ENCODE measurements around the gene LRRN1. TPM values are rescaled to one million over a fixed set of nuclear protein-coding genes. Genes with fewer than 3 reads are reported as not detected.
"Not testable (repeated sequence)": the region's sequence is repeated elsewhere in the genome, so short reads cannot be mapped to it uniquely, and the experiment has no call there.

Gene LRRN1
- polyA plus RNA-seq, 6 donors from 2014 or later, result 0.26 to 1.0 (median 0.51) TPM; not detected in 3

GRCh38 chr3:3825035-3825434 lies 25.8 kb downstream of the LRRN1 start:
- H3K4me1 Mint-ChIP-seq, result no peaks in the 10 kb centered on the region
- no peaks in the 10 kb centered on the region for H3K27me3 Mint-ChIP-seq
- no peak overlapping the region for H3K4me3 Mint-ChIP-seq
- ATAC-seq (ENCODE audit: low read depth in 2 of 2), result no peak
- no peaks in the 10 kb centered on the region for H3K9me3 Mint-ChIP-seq
- H3K27ac Mint-ChIP-seq, result no peak overlapping the region
- peaks cover 0 to 2% of the 10 kb centered on the region in 2 donors for H3K36me3 Mint-ChIP-seq
- DNase-seq, result no peak

- no peak overlapping the region for H3K27ac Mint-ChIP-seq
- DNase-seq (no peak), ATAC-seq (ENCODE audit: low read depth in 2 of 2) (no peak)
- H3K9me3 Mint-ChIP-seq, result peaks cover 0 to 2% (median 0%) of the 10 kb centered on the region in 7 donors
- no peaks in the 10 kb centered on the region for H3K4me1 Mint-ChIP-seq
- no peaks in the 10 kb centered on the region for H3K36me3 Mint-ChIP-seq
- H3K27me3 Mint-ChIP-seq, result no peaks in the 10 kb centered on the region
- H3K4me3 Mint-ChIP-seq, result no peak overlapping the region
These were observed 27.3 kb downstream of the LRRN1 start for GRCh38 chr3:3826521-3826920.

- no peak for ATAC-seq (ENCODE audit: low read depth in 2 of 2)
- Mint-ChIP-seq H3K36me3 (no peaks in the 10 kb centered on the region), H3K4me1 (no peaks in the 10 kb centered on the region), H3K4me3 (no peak overlapping the region), H3K27me3 (no peaks in the 10 kb centered on the region), H3K9me3 (peaks cover 0 to 2% (median 0%) of the 10 kb centered on the region in 7 donors), H3K27ac (no peak overlapping the region)
- no peak for DNase-seq
These were observed 27.9 kb downstream of the LRRN1 start for GRCh38 chr3:3827111-3827510.

- H3K9me3 Mint-ChIP-seq, result peaks cover 4 to 14% (median 7%) of the 10 kb centered on the region in 7 donors
- DNase-seq; H3K27ac Mint-ChIP-seq; H3K36me3 Mint-ChIP-seq; H3K27me3 Mint-ChIP-seq; H3K4me1 Mint-ChIP-seq; H3K4me3 Mint-ChIP-seq; ATAC-seq (ENCODE audit: low read depth in 2 of 2): not testable (repeated sequence)
These were observed 29.2 kb downstream of the LRRN1 start for GRCh38 chr3:3828417-3828816.

- Mint-ChIP-seq H3K36me3 (peaks cover 0 to 18% of the 10 kb centered on the region in 2 donors), H3K9me3 (peaks cover 5 to 47% (median 23%) of the 10 kb centered on the region in 7 donors), H3K4me3 (no peak overlapping the region), H3K27ac (peak overlapping the region in 1 of 6 donors; percentile 13), H3K27me3 (no peaks in the 10 kb centered on the region), H3K4me1 (peaks cover 5 to 8% (median 5%) of the 10 kb centered on the region in 3 donors)
- no peak for ATAC-seq (ENCODE audit: low read depth in 2 of 2)
- DNase-seq, result no peak
These were observed 37.6 kb downstream of the LRRN1 start for GRCh38 chr3:3836845-3837244.

- no peak overlapping the region for H3K27ac Mint-ChIP-seq
- H3K4me3 Mint-ChIP-seq, result no peak overlapping the region
- no peaks in the 10 kb centered on the region for H3K27me3 Mint-ChIP-seq
These were observed 43.1 kb downstream of the LRRN1 start for GRCh38 chr3:3842356-3842755.

GRCh38 chr3:3847994-3848922 lies 49.0 kb downstream of the LRRN1 start:
- ATAC-seq (ENCODE audit: low read depth in 2 of 2) (no peak), DNase-seq (no peak)
- Mint-ChIP-seq H3K36me3 (peaks cover 0 to 4% of the 10 kb centered on the region in 2 donors), H3K9me3 (peaks cover 0 to 3% (median 0%) of the 10 kb centered on the region in 7 donors), H3K27ac (no peak overlapping the region), H3K27me3 (no peaks in the 10 kb centered on the region), H3K4me3 (no peak overlapping the region), H3K4me1 (peaks cover 0 to 4% (median 0%) of the 10 kb centered on the region in 3 donors)

More at GRCh38 chr3:3842356-3842755, 43.1 kb downstream of the LRRN1 start:
- ATAC-seq (ENCODE audit: low read depth in 2 of 2), result no peak
- peaks cover 4 to 8% of the 10 kb centered on the region in 2 donors for H3K36me3 Mint-ChIP-seq
- peaks cover 0 to 31% (median 14%) of the 10 kb centered on the region in 7 donors for H3K9me3 Mint-ChIP-seq
- DNase-seq, result no peak
- H3K4me1 Mint-ChIP-seq, result peaks cover 0 to 1% (median 0%) of the 10 kb centered on the region in 3 donors

GRCh38 chr3:3848923-3849275 lies 49.7 kb downstream of the LRRN1 start:
- H3K9me3 Mint-ChIP-seq, result peaks cover 0 to 3% (median 0%) of the 10 kb centered on the region in 7 donors
- no peak for ATAC-seq (ENCODE audit: low read depth in 2 of 2)

GRCh38 chr3:3851621-3852323 lies 52.5 kb downstream of the LRRN1 start:
- Mint-ChIP-seq H3K27ac (no peak overlapping the region), H3K4me1 (peaks cover 0 to 4% (median 0%) of the 10 kb centered on the region in 3 donors), H3K36me3 (no peaks in the 10 kb centered on the region), H3K27me3 (no peaks in the 10 kb centered on the region), H3K9me3 (no peaks in the 10 kb centered on the region), H3K4me3 (no peak overlapping the region)
- DNase-seq (no peak), ATAC-seq (ENCODE audit: low read depth in 2 of 2) (peak; percentile 53 to 85)

More at GRCh38 chr3:3848923-3849275, 49.7 kb downstream of the LRRN1 start:
- Mint-ChIP-seq H3K27ac (no peak overlapping the region), H3K36me3 (peaks cover 0 to 4% of the 10 kb centered on the region in 2 donors), H3K4me1 (peaks cover 0 to 4% (median 0%) of the 10 kb centered on the region in 3 donors), H3K4me3 (no peak overlapping the region), H3K27me3 (no peaks in the 10 kb centered on the region)
- no peak for DNase-seq

- ATAC-seq (ENCODE audit: low read depth in 2 of 2) (no peak), DNase-seq (no peak)
- H3K4me1 Mint-ChIP-seq, result peaks cover 0 to 4% (median 0%) of the 10 kb centered on the region in 3 donors
- no peaks in the 10 kb centered on the region for H3K36me3 Mint-ChIP-seq
- H3K4me3 Mint-ChIP-seq, result no peak overlapping the region
- H3K27ac Mint-ChIP-seq, result no peak overlapping the region
- no peaks in the 10 kb centered on the region for H3K9me3 Mint-ChIP-seq
- H3K27me3 Mint-ChIP-seq, result no peaks in the 10 kb centered on the region
These were observed 54.3 kb downstream of the LRRN1 start for GRCh38 chr3:3853544-3853943.

GRCh38 chr3:3855056-3855455 lies 55.8 kb downstream of the LRRN1 start:
- Mint-ChIP-seq H3K9me3 (no peaks in the 10 kb centered on the region), H3K36me3 (no peaks in the 10 kb centered on the region), H3K4me3 (no peak overlapping the region), H3K27me3 (no peaks in the 10 kb centered on the region), H3K27ac (no peak overlapping the region), H3K4me1 (peaks cover 0 to 4% (median 0%) of the 10 kb centered on the region in 3 donors)
- ATAC-seq (ENCODE audit: low read depth in 2 of 2) (no peak), DNase-seq (no peak)

- Mint-ChIP-seq H3K27ac (no peak overlapping the region), H3K27me3 (no peaks in the 10 kb centered on the region), H3K4me3 (no peak overlapping the region), H3K9me3 (peaks cover 3 to 11% (median 5%) of the 10 kb centered on the region in 7 donors), H3K4me1 (no peaks in the 10 kb centered on the region), H3K36me3 (peaks cover 7% of the 10 kb centered on the region in 2 donors)
- ATAC-seq (ENCODE audit: low read depth in 2 of 2), result no peak
- DNase-seq, result no peak
These were observed 61.0 kb downstream of the LRRN1 start for GRCh38 chr3:3860235-3860634.

- ATAC-seq (ENCODE audit: low read depth in 2 of 2) (no peak), DNase-seq (no peak)
- Mint-ChIP-seq H3K4me3 (no peak overlapping the region), H3K27ac (peak overlapping the region in 1 of 6 donors; percentile 0), H3K4me1 (no peaks in the 10 kb centered on the region), H3K27me3 (peaks cover 0 to 6% (median 0%) of the 10 kb centered on the region in 3 donors), H3K9me3 (peaks cover 3 to 11% (median 7%) of the 10 kb centered on the region in 7 donors), H3K36me3 (peaks cover 7% of the 10 kb centered on the region in 2 donors)
These were observed 63.3 kb downstream of the LRRN1 start for GRCh38 chr3:3862534-3862933.
